ENCODE data around the gene CEP41. TPM values are rescaled to one million over a fixed set of nuclear protein-coding genes. Genes with fewer than 3 reads are reported as not detected.

Gene CEP41
- polyA plus RNA-seq, 1 donor from 2014 or later = 47.0 TPM

DNA sequence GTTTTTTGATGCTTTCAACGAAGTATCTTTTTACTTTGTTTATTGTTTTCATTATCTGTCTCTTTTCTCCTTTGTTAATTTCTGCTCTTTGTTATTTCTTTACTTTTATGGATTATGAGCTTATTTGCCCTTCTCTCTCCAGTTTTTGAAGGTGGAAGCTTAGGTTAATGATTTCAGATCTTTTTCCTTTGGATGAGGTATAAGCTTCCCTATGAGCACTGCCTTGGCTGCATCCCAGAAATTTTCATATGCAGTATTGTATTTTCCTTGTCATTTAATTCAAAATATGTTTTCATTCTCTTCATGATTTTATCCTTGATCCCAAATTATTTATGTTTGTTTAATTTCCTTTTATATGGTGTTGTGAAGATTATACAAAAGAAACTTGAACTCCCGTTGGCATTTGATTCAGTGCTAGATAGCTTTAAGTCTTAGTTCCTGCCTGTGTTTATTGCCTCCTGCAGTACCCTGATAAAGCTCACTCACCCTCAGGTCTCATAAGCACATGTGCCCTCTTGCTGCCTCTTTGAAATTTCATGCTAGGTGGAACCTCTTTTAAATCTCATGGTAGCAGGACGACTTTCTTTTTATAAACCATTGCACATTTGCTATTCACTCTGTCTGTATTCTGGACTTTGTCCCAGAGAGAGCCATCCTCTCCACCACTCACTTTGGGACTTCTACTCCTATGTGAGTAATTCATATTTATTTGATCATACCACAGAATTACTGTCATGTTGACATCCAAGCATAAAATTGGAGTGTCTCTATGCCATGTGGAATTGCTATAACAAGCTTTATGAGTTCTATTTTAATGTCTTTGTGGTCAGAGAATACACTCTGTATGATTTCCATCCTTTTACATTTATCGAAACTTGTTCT is 23.0 kb upstream of the CEP41 start:
- H4K20me1 ChIP-seq (ENCODE audit: insufficient read depth) = no peaks in the 10 kb centered on the region
- H3K9me3 ChIP-seq (ENCODE audit: low read length) = peaks cover 6% of the 10 kb centered on the region
- no peaks in the 10 kb centered on the region for H3F3A ChIP-seq (ENCODE audit: insufficient read depth, low read length, poor library complexity, severe bottlenecking)
- no peak overlapping the region for H3K27ac ChIP-seq (ENCODE audit: low read length)
- no peaks in the 10 kb centered on the region for H3K79me2 ChIP-seq (replicated peaks; ENCODE audit: insufficient read depth, low read length)
- no peak overlapping the region for H3K9ac ChIP-seq (ENCODE audit: low read length)
- H3K27me3 ChIP-seq (ENCODE audit: insufficient read depth, low read depth, low read length) = no peaks in the 10 kb centered on the region
- no peaks in the 10 kb centered on the region for H3K9me2 ChIP-seq (ENCODE audit: insufficient read depth, low read length)
- H3K4me3 ChIP-seq (ENCODE audit: low read length) = no peak overlapping the region
- no peak overlapping the region for H2AFZ ChIP-seq (ENCODE audit: low read depth, low read length)
- no peak for TF ChIP-seq MXI1 (conservative IDR thresholded peaks at IDR 0.05; ENCODE audit: poor library complexity, severe bottlenecking)
- TF ChIP-seq RAD21 (conservative IDR thresholded peaks at IDR 0.05) = no peak
- no peak for TF ChIP-seq CTCF (IDR thresholded peaks at IDR 0.05; ENCODE audit: poor library complexity, severe bottlenecking)
- H3K4me2 ChIP-seq (ENCODE audit: low read length) = no peak overlapping the region
- no peaks in the 10 kb centered on the region for H3K36me3 ChIP-seq (ENCODE audit: insufficient read depth, low read length)

- Histone ChIP-seq H4K20me1 (ENCODE audit: insufficient read depth) (no peaks in the 10 kb centered on the region), H3K4me3 (ENCODE audit: low read length) (no peak overlapping the region), H3K4me2 (ENCODE audit: low read length) (no peak overlapping the region), H3F3A (ENCODE audit: insufficient read depth, low read length, poor library complexity, severe bottlenecking) (no peaks in the 10 kb centered on the region), H2AFZ (ENCODE audit: low read depth, low read length) (no peak overlapping the region), H3K27ac (ENCODE audit: low read length) (no peak overlapping the region), H3K9me3 (ENCODE audit: low read length) (peaks cover 6% of the 10 kb centered on the region), H3K79me2 (replicated peaks; ENCODE audit: insufficient read depth, low read length) (no peaks in the 10 kb centered on the region), H3K9ac (ENCODE audit: low read length) (no peak overlapping the region), H3K36me3 (ENCODE audit: insufficient read depth, low read length) (no peaks in the 10 kb centered on the region), H3K27me3 (ENCODE audit: insufficient read depth, low read depth, low read length) (no peaks in the 10 kb centered on the region), H3K9me2 (ENCODE audit: insufficient read depth, low read length) (no peaks in the 10 kb centered on the region)
- TF ChIP-seq POLR2AphosphoS5 (IDR thresholded peaks at IDR 0.05) = no peak
Observed at GRCh38 chr7:130461272-130461671, 20.5 kb upstream of the CEP41 start.

DNA sequence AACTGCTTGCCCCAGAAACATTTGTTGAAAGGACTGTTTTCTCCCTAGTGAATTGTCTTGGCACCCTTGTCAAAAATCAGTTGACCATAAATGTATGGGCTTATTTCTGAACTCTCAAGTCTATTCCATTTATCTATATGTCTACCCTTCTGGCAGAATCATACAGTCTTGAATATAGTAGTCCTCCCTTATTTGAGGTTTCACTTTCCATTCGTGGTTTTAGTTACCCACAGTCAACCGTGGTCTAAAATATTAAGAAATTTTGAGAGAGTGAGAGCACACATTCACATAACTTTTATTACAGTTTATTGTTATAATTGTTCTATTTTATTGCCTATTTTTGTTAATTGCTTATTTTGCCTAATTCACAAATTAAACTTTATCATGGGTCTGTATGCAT is 17.4 kb upstream of the CEP41 start:
- H3K79me2 ChIP-seq (replicated peaks; ENCODE audit: insufficient read depth, low read length) = no peaks in the 10 kb centered on the region
- H3K9me3 ChIP-seq (ENCODE audit: low read length) = peaks cover 6% of the 10 kb centered on the region
- no peaks in the 10 kb centered on the region for H3F3A ChIP-seq (ENCODE audit: insufficient read depth, low read length, poor library complexity, severe bottlenecking)
- no peaks in the 10 kb centered on the region for H3K27me3 ChIP-seq (ENCODE audit: insufficient read depth, low read depth, low read length)
- H4K20me1 ChIP-seq (ENCODE audit: insufficient read depth) = no peaks in the 10 kb centered on the region
- no peak for TF ChIP-seq CTCF (IDR thresholded peaks at IDR 0.05; ENCODE audit: poor library complexity, severe bottlenecking)
- TF ChIP-seq EZH2 (IDR thresholded peaks at IDR 0.05; ENCODE audit: borderline replicate concordance, insufficient read depth, low read length, poor library complexity, severe bottlenecking) = no peak
- no peak for TF ChIP-seq MXI1 (conservative IDR thresholded peaks at IDR 0.05; ENCODE audit: poor library complexity, severe bottlenecking)
- TF ChIP-seq SMC3 (conservative IDR thresholded peaks at IDR 0.05; ENCODE audit: poor library complexity) = no peak
- TF ChIP-seq TAF1 (IDR thresholded peaks at IDR 0.05; ENCODE audit: low read depth) = no peak
- H3K9ac ChIP-seq (ENCODE audit: low read length) = no peak overlapping the region
- H3K9me2 ChIP-seq (ENCODE audit: insufficient read depth, low read length) = no peaks in the 10 kb centered on the region
- H3K27ac ChIP-seq (ENCODE audit: low read length) = no peak overlapping the region
- no peaks in the 10 kb centered on the region for H3K36me3 ChIP-seq (ENCODE audit: insufficient read depth, low read length)
- H3K4me3 ChIP-seq (ENCODE audit: low read length) = no peak overlapping the region
- no peak overlapping the region for H3K4me2 ChIP-seq (ENCODE audit: low read length)
- H2AFZ ChIP-seq (ENCODE audit: low read depth, low read length) = no peak overlapping the region

Data from neural cell (in vitro differentiated cells).